ENCODE data around the gene WAPL. TPM values are rescaled to one million over a fixed set of nuclear protein-coding genes. Genes with fewer than 3 reads are reported as not detected.

WAPL gene
- polyA plus RNA-seq, 1 of the 3 experiments (the other 2 are of a cell fraction): 8.7 TPM

- H3K36me3 ChIP-seq (replicated peaks in 1 of 2; ENCODE audit: control insufficient read depth in 1 of 2, insufficient read depth in 2 of 2, low read length in 1 of 2): peaks cover 3 to 39% of the 10 kb centered on the region in 2 experiments
These were observed 15.1 kb downstream of the WAPL start for GRCh38 chr10:86506499-86506898.

GRCh38 chr10:86506062-86506461 lies 15.5 kb downstream of the WAPL start:
- peaks cover 89% of the 10 kb centered on the region for H4K20me1 ChIP-seq (ENCODE audit: insufficient read depth)
- ChIA-PET CTCF (no interaction called here), POLR2A (no interaction called here)

More at GRCh38 chr10:86506499-86506898, 15.1 kb downstream of the WAPL start:
- no peaks in the 10 kb centered on the region for H3K27me3 ChIP-seq (ENCODE audit: insufficient read depth)
- TF ChIP-seq EZH2phosphoT487 (IDR thresholded peaks at IDR 0.05; ENCODE audit: borderline replicate concordance, low read depth) (no peak), USF2 (IDR thresholded peaks at IDR 0.05; ENCODE audit: borderline replicate concordance, low read depth, low read length) (no peak)
- no peak overlapping the region for H3K4me3 ChIP-seq (ENCODE audit: low read depth in 2 of 2, low read length in 1 of 2)
- POLR2A ChIA-PET: no interaction called here
- peaks cover 89% of the 10 kb centered on the region for H4K20me1 ChIP-seq (ENCODE audit: insufficient read depth)
- no peak overlapping the region for H2AFZ ChIP-seq (ENCODE audit: low read depth)
- H3F3A ChIP-seq (replicated peaks; ENCODE audit: insufficient read depth): peaks cover 13% of the 10 kb centered on the region
- CTCF ChIA-PET: no interaction called here
- DNase-seq: no peak
- peak overlapping the region in 1 of 2 experiments; percentile 11; a peak in 1 of 4 replicates for H3K27ac ChIP-seq (ENCODE audit: low read depth in 2 of 2, low read length in 1 of 2)
- no peak overlapping the region for H3K9ac ChIP-seq
- no peaks in the 10 kb centered on the region for H3K9me3 ChIP-seq
- H3K4me2 ChIP-seq: no peak overlapping the region
- no peaks in the 10 kb centered on the region for H3K9me2 ChIP-seq
- peaks cover 99% of the 10 kb centered on the region for H3K79me2 ChIP-seq (ENCODE audit: insufficient read depth)
- WGBS (ENCODE audit: low lambda C conversion rate): 76% methylated on average over 4 of the region's 4 CpGs
- H3K4me1 ChIP-seq (ENCODE audit: control insufficient read depth in 1 of 2, insufficient read depth in 2 of 2, low read depth in 1 of 2, low read length in 1 of 2): peaks cover 0 to 17% of the 10 kb centered on the region in 2 experiments; a peak in 3 of 4 replicates

More at GRCh38 chr10:86506062-86506461, 15.5 kb downstream of the WAPL start:
- peaks cover 13% of the 10 kb centered on the region for H3F3A ChIP-seq (replicated peaks; ENCODE audit: insufficient read depth)
- H3K9ac ChIP-seq: no peak overlapping the region
- no peaks in the 10 kb centered on the region for H3K9me2 ChIP-seq
- no peak overlapping the region; the same call in 1 of the 2 replicates for H3K4me2 ChIP-seq
- H3K27me3 ChIP-seq (ENCODE audit: insufficient read depth): no peaks in the 10 kb centered on the region
- H3K9me3 ChIP-seq: no peaks in the 10 kb centered on the region
- peak overlapping the region in 1 of 2 experiments; percentile 11; a peak in 1 of 4 replicates for H3K27ac ChIP-seq (ENCODE audit: low read depth in 2 of 2, low read length in 1 of 2)
- no peak for DNase-seq
- peaks cover 99% of the 10 kb centered on the region for H3K79me2 ChIP-seq (ENCODE audit: insufficient read depth)
- peaks cover 3 to 36% of the 10 kb centered on the region in 2 experiments for H3K36me3 ChIP-seq (replicated peaks in 1 of 2; ENCODE audit: control insufficient read depth in 1 of 2, insufficient read depth in 2 of 2, low read length in 1 of 2)
- peaks cover 0 to 19% of the 10 kb centered on the region in 2 experiments; a peak in 3 of 4 replicates for H3K4me1 ChIP-seq (ENCODE audit: control insufficient read depth in 1 of 2, insufficient read depth in 2 of 2, low read depth in 1 of 2, low read length in 1 of 2)
- H2AFZ ChIP-seq (ENCODE audit: low read depth): no peak overlapping the region
- no peak overlapping the region for H3K4me3 ChIP-seq (ENCODE audit: low read depth in 2 of 2, low read length in 1 of 2)
- 77% methylated on average over 2 of the region's 2 CpGs for WGBS (ENCODE audit: low lambda C conversion rate)
- no peak for TF ChIP-seq POLR2AphosphoS5 (IDR thresholded peaks at IDR 0.05; ENCODE audit: low read depth, low read length)
- TF ChIP-seq SMC3 (IDR thresholded peaks at IDR 0.05; ENCODE audit: low read depth, low read length): no peak
- no peak for TF ChIP-seq NRF1 (IDR thresholded peaks at IDR 0.05; ENCODE audit: low read depth, low read length)
- no peak for TF ChIP-seq FOSL2 (IDR thresholded peaks at IDR 0.05; ENCODE audit: borderline replicate concordance, low read depth)
- TF ChIP-seq EP300 (IDR thresholded peaks at IDR 0.05; ENCODE audit: borderline replicate concordance in 1 of 2, low read depth in 1 of 2, low read length in 1 of 2): no peak
- no peak for TF ChIP-seq MEF2A (IDR thresholded peaks at IDR 0.05; ENCODE audit: borderline replicate concordance, low read depth)
- TF ChIP-seq EZH2phosphoT487 (IDR thresholded peaks at IDR 0.05; ENCODE audit: borderline replicate concordance, low read depth): no peak
- no peak for TF ChIP-seq MXI1 (IDR thresholded peaks at IDR 0.05; ENCODE audit: low read depth, low read length)
- no peak for TF ChIP-seq TCF12 (IDR thresholded peaks at IDR 0.05)
- no peak for TF ChIP-seq PBX3 (IDR thresholded peaks at IDR 0.05)
- no peak for TF ChIP-seq USF1 (IDR thresholded peaks at IDR 0.05; ENCODE audit: borderline replicate concordance, low read depth)
- TF ChIP-seq RXRA (IDR thresholded peaks at IDR 0.05; ENCODE audit: borderline replicate concordance, low read depth): no peak
- TF ChIP-seq SIN3A (IDR thresholded peaks at IDR 0.05; ENCODE audit: borderline replicate concordance, low read depth, low read length): no peak
- no peak for TF ChIP-seq RCOR1 (IDR thresholded peaks at IDR 0.05; ENCODE audit: low read length)
- no peak for TF ChIP-seq JUND (IDR thresholded peaks at IDR 0.05)
- no peak for TF ChIP-seq ZBTB33 (IDR thresholded peaks at IDR 0.05; ENCODE audit: borderline replicate concordance, low read depth)
- TF ChIP-seq CTCF (IDR thresholded peaks at IDR 0.05): no peak
- no peak for TF ChIP-seq MAX (IDR thresholded peaks at IDR 0.05; ENCODE audit: low read depth)
- no peak for TF ChIP-seq YY1 (IDR thresholded peaks at IDR 0.05; ENCODE audit: low read depth)
- TF ChIP-seq CHD2 (IDR thresholded peaks at IDR 0.05; ENCODE audit: low read length, partially characterized antibody): no peak
